GM21390 (cell line): Measurements from ENCODE around the gene AMPD2.

Experiments used
- ATAC-seq: cut with Tn5 transposase; IDR thresholded peaks from one replicate; pipeline ENCODE4 v1.9.1; 2021; ENCODE audit not compliant: unreplicated experiment

Gene AMPD2

GRCh38 chr1:109630081-109630897, 10.7 kb downstream of the AMPD2 start:
- ATAC-seq = no peak

- no peak for ATAC-seq
These were observed 11.4 kb downstream of the AMPD2 start for GRCh38 chr1:109630898-109631512.

GRCh38 chr1:109631513-109632505, 12.2 kb downstream of the AMPD2 start:
- no peak for ATAC-seq

GRCh38 chr1:109632671-109633346, 13.2 kb downstream of the AMPD2 start:
- ATAC-seq = no peak

- no peak for ATAC-seq
These were observed 14.7 kb downstream of the AMPD2 start for GRCh38 chr1:109634292-109634691.

- no peak for ATAC-seq
These were observed 15.4 kb downstream of the AMPD2 start for GRCh38 chr1:109634771-109635750.

GRCh38 chr1:109635862-109636200, 16.2 kb downstream of the AMPD2 start:
- ATAC-seq = no peak

GRCh38 chr1:109636201-109636952, 16.7 kb downstream of the AMPD2 start:
- ATAC-seq = no peak

- ATAC-seq = no peak
These were observed 17.8 kb downstream of the AMPD2 start for GRCh38 chr1:109637446-109637845.

- ATAC-seq = no peak
These were observed 19.6 kb downstream of the AMPD2 start for GRCh38 chr1:109639063-109639840.

GRCh38 chr1:109639841-109640184, 20.2 kb downstream of the AMPD2 start:
- no peak for ATAC-seq

GRCh38 chr1:109640285-109640865, 20.7 kb downstream of the AMPD2 start:
- peak; percentile 65 for ATAC-seq

GRCh38 chr1:109641078-109641740, 21.6 kb downstream of the AMPD2 start:
- no peak for ATAC-seq

GRCh38 chr1:109641861-109642260, 22.2 kb downstream of the AMPD2 start:
- no peak for ATAC-seq

- no peak for ATAC-seq
These were observed 23.0 kb downstream of the AMPD2 start for GRCh38 chr1:109642626-109643025.

GRCh38 chr1:109643385-109644230, 24.0 kb downstream of the AMPD2 start:
- peak; percentile 93 for ATAC-seq

GRCh38 chr1:109644670-109645069, 25.0 kb downstream of the AMPD2 start:
- ATAC-seq = no peak
